ENCODE results near the gene CD164. TPM values are rescaled to one million over a fixed set of nuclear protein-coding genes. Genes with fewer than 3 reads are reported as not detected.

Gene CD164
- total and polyA plus RNA-seq, 2 donors (not counting 3 experiments of a cell fraction or from before 2014, with no cell fraction given): 116 to 172 TPM

DNA sequence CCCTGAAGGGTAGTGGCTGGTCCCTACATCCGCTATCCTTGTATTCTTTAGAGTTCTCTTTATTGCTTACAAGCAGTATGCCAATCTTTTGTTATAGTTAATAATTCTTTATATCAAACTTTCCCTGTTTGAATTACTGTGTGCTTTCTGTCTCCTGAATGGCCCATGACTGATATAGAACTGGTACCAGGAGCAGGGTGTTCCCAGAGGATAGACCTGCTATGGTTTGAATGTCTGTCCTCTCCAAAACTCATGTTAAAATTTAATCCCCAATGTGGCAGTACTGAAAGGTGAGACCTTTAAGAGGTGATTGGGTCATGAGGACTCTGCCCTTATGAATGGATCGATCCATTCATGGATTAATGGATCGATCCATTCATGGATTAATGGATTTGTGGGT, 26.0 kb downstream of the CD164 start:
- peaks cover 0 to 3% of the 10 kb centered on the region in 2 experiments for H3K36me3 ChIP-seq (ENCODE audit: control insufficient read depth in 2 of 2, extremely low read depth in 1 of 2, insufficient read depth in 2 of 2, low read length in 2 of 2)
- no TSS peak for BruUV-seq (replicated peaks)
- POLR2A ChIA-PET: no interaction called here
- no peak overlapping the region for H2AFZ ChIP-seq (ENCODE audit: low read depth, low read length)
- H3K9me1 ChIP-seq (replicated peaks; ENCODE audit: control insufficient read depth, extremely low read depth, insufficient read depth, low read length): no peaks in the 10 kb centered on the region
- H4K20me1 ChIP-seq (replicated peaks; ENCODE audit: control insufficient read depth, extremely low read depth, insufficient read depth, low read length): no peaks in the 10 kb centered on the region
- no peaks in the 10 kb centered on the region for H3K27me3 ChIP-seq (ENCODE audit: control insufficient read depth in 2 of 2, insufficient read depth in 2 of 2, low read length in 2 of 2)
- no peaks in the 10 kb centered on the region for H3K79me2 ChIP-seq (ENCODE audit: control insufficient read depth, insufficient read depth, low read length)
- H3K4me2 ChIP-seq (ENCODE audit: insufficient read depth, low read length): no peak overlapping the region
- TF ChIP-seq EZH2 (IDR thresholded peaks at IDR 0.05; ENCODE audit: borderline replicate concordance, low read depth, low read length, severe bottlenecking) (no peak), FOS (IDR thresholded peaks at IDR 0.05; ENCODE audit: borderline replicate concordance, insufficient read depth, low read length) (no peak), JUN (IDR thresholded peaks at IDR 0.05; ENCODE audit: borderline replicate concordance, insufficient read depth, insufficient read length, low read depth) (no peak), POLR2A (IDR thresholded peaks at IDR 0.05; ENCODE audit: low read depth, low read length) (no peak), GATA2 (IDR thresholded peaks at IDR 0.05; ENCODE audit: insufficient read depth, insufficient read length, low read depth, low read length) (no peak), MYC (IDR thresholded peaks at IDR 0.05; ENCODE audit: low read depth, low read length) (no peak), POLR2AphosphoS5 (IDR thresholded peaks at IDR 0.05; ENCODE audit: insufficient read depth, low read depth, low read length) (no peak)
- TF ChIP-seq, protein P1, sequence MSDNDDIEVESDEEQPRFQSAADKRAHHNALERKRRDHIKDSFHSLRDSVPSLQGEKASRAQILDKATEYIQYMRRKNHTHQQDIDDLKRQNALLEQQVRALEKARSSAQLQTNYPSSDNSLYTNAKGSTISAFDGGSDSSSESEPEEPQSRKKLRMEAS (IDR thresholded peaks at IDR 0.05; ENCODE audit: insufficient read depth, insufficient read length): no peak
- TF ChIP-seq, protein P2, sequence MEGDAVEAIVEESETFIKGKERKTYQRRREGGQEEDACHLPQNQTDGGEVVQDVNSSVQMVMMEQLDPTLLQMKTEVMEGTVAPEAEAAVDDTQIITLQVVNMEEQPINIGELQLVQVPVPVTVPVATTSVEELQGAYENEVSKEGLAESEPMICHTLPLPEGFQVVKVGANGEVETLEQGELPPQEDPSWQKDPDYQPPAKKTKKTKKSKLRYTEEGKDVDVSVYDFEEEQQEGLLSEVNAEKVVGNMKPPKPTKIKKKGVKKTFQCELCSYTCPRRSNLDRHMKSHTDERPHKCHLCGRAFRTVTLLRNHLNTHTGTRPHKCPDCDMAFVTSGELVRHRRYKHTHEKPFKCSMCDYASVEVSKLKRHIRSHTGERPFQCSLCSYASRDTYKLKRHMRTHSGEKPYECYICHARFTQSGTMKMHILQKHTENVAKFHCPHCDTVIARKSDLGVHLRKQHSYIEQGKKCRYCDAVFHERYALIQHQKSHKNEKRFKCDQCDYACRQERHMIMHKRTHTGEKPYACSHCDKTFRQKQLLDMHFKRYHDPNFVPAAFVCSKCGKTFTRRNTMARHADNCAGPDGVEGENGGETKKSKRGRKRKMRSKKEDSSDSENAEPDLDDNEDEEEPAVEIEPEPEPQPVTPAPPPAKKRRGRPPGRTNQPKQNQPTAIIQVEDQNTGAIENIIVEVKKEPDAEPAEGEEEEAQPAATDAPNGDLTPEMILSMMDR (IDR thresholded peaks at IDR 0.05; ENCODE audit: extremely low read depth in 1 of 2, insufficient read depth in 1 of 2, low read depth in 1 of 2, low read length in 2 of 2): no peak
- dilution Hi-C loops (cut with MboI; ENCODE audit: extremely low pct_ligation_motif_present, low sequenced_read_pairs): no loop called here
- no peak overlapping the region for H3K9ac ChIP-seq (replicated peaks; ENCODE audit: extremely low read depth, insufficient read depth, low read length)
- H3K4me3 ChIP-seq (replicated peaks in 1 of 3; ENCODE audit: insufficient read depth in 1 of 3, low read depth in 1 of 3, low read length in 3 of 3): no peak overlapping the region
- H3K4me1 ChIP-seq (ENCODE audit: control insufficient read depth, extremely low read depth, insufficient read depth, low read length): no peaks in the 10 kb centered on the region
- H3K27ac ChIP-seq (ENCODE audit: insufficient read depth, low read depth, low read length): no peak overlapping the region
- no peaks in the 10 kb centered on the region for H3K9me3 ChIP-seq (replicated peaks; ENCODE audit: control insufficient read depth, insufficient read depth, low read length)
- CTCF ChIA-PET: no interaction called here
- intact Hi-C loops (cut with micrococcal nuclease): no loop called here
- FAIRE-seq (no peak), DNase-seq (ENCODE audit: low read depth, low spot score) (no peak)

All from endothelial cell of umbilical vein (primary cell).